HG03442 (cell line): ENCODE results near the gene GPR157.
"Not testable (repeated sequence)": the region's sequence is repeated elsewhere in the genome, so short reads cannot be mapped to it uniquely, and the experiment has no call there.

ENCODE experiments used
- ATAC-seq: cut with Tn5 transposase; IDR thresholded peaks from one replicate; pipeline ENCODE4 v1.9.1; 2021; ENCODE audit warnings: mild to moderate bottlenecking, moderate library complexity; ENCODE audit not compliant: unreplicated experiment

GPR157 gene, protein sequence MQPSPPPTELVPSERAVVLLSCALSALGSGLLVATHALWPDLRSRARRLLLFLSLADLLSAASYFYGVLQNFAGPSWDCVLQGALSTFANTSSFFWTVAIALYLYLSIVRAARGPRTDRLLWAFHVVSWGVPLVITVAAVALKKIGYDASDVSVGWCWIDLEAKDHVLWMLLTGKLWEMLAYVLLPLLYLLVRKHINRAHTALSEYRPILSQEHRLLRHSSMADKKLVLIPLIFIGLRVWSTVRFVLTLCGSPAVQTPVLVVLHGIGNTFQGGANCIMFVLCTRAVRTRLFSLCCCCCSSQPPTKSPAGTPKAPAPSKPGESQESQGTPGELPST

DNA sequence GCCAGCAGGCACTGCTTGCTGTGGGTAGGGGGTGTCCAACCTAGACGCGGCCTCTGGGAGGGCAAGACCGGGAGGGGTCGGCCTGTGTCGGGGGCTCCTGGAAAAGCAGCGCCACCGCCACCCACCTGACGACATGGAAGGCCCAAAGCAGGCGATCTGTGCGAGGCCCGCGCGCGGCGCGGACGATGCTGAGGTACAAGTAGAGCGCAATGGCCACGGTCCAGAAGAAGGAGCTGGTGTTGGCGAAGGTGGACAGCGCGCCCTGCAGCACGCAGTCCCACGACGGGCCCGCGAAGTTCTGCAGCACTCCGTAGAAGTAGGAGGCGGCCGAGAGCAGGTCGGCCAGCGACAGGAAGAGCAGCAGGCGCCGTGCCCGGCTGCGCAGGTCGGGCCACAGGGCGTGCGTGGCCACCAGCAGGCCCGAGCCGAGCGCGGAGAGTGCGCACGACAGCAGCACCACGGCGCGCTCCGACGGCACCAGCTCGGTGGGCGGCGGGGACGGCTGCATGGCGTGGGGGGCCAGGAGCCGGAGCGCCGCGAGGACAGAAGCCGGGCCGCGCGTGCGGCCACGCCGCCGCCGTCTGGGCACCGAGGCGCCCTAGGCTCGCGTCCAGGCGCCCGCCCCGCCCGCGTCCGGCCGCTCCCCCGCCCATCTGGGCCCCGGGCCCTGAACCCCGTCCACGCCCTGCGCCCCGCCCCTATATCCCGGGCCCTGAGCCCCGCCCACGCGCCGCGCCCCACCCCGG lies at the start of gene GPR157:
GPR157 (minus strand) TSS at position 583 of the 746 bp plus-strand sequence; CDS start at position 508, 75 bp downstream.
- peak; percentile 60 for ATAC-seq

DNA sequence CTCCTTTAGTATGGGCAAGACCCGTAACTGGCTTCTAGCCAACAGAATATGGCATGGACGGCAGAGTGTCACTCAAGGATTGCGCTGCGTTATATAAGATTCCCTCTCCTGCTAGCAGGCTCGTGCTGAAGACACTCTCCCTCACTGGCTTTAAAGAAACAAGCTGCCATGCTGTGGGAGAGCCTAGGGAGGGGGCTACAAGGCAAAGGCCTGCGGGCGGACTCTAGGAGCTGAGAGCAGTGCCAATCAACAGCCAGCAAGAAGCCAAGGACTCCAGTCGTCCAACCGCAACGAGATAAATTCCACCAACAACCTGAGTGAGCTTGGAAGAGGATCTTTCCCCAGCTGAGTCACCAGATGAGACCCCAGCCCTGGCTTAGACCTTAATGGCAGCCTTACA lies 45.9 kb upstream of the GPR157 start:
- no peak for ATAC-seq

DNA sequence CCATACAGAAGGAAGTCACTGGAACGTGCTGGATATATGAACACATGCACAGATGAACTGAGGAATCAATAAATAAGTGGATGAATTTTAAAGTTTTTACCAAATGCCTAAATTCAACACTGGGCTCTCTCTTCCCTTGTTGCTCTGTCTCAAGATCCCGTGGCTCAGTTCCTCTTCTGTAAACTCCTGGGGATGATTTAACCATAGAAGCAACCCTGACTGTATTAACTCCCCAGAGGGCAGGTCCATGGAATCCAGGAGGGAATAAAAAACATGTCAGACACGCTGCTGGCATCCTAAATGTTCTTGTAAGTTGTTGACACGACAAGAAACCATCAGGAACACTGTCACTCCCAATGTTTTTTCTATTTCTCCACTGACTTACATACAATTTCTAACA lies 45.3 kb upstream of the GPR157 start:
- ATAC-seq = no peak

DNA sequence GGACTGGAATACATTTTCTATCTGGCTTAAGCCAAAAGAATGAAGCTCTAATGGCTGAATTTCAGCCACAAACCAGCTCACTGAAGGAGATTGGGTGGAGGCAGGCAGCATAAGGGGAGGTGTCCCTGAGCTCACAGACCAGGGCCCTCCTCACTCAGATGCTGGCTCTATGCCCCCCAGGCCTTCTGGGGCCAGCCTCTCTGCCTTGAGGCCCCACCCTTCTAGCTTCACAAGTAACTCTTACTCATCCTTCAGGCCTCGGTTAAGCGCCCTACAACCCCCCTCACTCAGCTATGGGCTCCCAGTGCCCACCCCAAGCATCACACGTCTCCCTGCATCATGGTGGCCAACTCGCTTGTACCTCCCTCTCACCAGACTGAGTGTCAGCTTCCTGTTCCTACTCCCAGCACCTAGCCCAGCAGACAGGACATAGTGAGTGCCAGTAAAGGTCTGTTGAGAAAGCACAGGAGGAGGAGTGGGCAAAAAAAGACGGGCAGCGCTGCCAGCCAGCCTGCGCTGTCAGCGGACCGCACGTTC lies 40.8 kb upstream of the GPR157 start:
- ATAC-seq = no peak

DNA sequence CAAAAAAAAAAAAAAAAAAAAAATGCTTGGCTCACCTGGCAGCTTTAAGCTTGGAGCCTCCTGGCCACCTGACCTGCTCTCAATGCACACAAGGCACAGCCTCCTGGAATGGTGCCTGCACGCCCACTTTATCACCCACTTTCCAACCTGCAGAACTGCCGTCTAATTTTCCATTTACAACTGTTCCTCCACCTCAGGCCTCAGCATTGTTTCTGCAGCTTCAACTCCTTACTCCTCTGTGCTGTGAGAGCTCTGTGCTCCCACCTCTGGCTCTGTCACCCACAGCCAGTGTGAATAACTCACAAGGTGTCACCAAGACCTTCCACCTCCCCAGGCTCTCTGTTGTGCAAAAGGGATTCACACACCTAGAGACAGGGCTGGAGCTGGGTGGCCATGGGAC lies 38.7 kb upstream of the GPR157 start:
- ATAC-seq = no peak

DNA sequence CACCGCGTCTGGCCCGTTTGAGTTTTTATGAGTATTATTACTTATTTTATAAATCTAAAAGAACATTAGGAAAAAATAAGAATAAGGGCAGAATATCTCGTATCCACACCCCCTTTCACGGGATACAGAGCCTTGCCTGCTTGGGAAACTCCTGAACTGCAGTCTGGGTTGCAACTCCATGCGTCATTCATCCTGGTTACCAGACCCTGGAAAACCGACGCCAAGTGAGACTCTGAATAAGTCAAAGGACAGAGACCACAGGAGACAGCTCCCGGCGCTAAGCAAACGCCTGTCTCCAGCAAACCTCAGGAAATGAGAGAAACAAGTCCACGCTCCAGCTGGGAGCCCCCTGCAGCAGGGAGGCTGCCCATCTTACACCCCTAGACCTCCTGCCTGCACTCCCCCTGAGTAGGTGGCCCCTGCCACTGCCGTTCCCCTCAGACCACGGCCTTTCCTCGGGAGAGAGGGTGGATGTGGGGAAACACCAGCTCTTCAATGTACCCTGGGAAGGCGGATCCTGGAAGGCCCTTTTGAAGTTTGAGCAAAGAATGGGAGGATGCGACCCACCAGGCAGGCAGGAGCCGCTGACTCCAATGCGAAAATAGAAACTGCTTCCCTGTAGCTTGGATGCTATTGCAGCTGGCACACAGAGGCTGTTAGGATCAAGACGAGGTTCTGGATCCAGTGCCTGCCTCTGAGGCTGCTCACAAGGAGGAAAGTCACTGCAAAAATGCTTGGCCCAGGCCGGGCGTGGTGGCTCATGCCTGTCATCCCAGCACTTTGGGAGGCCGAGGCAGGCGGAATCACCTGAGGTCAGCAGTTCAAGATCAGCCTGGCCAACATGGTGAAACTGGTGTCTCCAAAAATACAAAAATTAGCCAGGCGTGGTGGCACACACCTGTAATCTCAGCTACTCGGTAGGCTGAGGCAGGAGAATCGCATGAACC lies 37.7 kb upstream of the GPR157 start:
- no peak for ATAC-seq

DNA sequence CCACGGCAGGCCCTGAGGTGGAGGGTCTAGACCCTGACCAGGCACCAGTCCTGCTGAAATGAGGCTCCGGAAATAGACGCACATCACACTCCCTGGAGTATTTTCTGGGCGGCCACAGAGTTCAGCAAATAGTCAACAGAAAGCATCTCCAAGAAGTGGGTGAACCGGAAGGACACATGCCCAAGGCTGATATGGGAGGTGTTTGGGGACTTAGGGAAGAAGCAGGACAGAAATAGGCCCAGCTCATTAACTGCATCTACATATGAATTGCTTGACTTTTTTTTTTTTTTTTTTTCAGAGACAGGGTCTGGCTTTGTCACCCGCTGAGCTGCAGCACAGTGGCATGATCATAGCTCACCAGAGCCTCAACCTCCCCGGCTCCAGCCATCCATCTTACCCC lies 36.5 kb upstream of the GPR157 start:
- no peak for ATAC-seq

DNA sequence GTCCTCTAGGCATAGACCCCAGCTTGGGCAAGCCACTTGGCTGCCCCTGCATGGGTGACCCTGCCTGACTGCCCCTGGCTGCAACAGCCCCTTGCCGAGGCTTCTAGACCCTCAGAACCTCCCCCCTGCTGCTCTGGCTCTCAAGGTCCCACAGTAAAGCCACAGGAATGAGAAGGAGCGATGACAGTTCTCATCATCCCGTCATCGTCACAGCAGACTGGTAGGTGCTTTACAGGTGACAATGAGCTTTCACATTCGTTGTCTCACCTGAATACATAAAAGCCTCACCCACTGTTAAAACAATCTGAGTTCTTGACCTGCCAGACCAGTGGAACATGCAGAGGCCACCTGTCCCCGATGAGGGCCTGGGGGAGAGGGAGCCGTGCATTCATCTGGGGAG lies 36.0 kb upstream of the GPR157 start:
- no peak for ATAC-seq

DNA sequence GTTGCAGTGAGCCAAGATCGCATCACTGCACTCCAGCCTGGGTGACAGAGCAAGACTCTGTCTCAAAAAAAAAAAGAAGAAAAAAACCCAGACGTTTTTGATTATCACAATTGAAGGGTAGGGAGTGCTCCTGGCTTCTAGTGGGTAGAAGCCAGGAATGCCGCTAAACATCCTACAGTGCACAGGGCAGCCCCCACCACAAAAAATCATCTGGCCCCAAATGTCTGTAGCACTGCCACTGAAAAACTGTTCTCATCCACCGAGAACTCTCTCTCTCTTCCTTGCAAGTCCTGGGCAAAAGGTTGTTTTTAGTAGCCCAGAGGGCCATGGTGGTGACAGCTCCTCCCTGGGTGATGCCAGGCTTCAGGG lies 35.6 kb upstream of the GPR157 start:
- no peak for ATAC-seq

DNA sequence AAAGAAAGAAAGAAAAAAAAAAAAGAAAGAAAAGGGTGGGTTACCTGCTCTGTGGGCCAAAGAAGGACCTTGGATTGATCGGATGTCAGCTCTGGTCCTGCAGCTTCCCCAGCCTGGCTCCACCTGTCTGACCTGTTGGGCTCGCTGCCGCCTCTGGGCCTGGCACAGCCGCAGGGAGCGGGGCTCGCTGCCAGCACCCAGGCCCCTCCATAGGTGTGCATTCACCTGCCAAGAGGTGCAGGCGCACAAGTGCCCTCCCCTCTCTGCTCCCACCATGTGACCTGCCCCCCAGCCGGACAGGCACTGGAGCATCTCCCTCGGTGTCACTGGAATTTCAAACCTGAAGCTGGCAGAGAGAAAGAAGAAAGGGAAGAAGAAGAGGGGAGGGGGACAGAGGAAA lies 33.1 kb upstream of the GPR157 start:
- no peak for ATAC-seq

DNA sequence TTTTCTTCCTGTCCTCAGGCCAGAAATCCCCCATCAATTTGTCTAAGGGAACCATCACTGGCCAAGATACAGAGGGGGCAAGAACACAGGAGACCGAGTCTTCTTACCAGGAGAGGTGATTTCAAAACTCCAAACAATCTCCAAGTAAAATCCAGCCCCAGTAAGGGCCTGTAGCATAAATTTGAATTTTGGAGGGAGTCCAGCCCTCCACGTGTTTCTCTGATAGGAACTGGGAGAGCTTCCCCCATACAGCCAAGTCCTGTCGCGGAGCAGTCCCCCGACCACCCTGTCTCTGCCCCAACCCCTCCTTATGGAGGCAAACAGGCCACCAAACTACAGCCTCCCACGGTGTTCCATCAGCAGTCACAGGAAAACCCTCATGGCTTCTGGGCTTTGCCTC lies 32.4 kb upstream of the GPR157 start:
- no peak for ATAC-seq

DNA sequence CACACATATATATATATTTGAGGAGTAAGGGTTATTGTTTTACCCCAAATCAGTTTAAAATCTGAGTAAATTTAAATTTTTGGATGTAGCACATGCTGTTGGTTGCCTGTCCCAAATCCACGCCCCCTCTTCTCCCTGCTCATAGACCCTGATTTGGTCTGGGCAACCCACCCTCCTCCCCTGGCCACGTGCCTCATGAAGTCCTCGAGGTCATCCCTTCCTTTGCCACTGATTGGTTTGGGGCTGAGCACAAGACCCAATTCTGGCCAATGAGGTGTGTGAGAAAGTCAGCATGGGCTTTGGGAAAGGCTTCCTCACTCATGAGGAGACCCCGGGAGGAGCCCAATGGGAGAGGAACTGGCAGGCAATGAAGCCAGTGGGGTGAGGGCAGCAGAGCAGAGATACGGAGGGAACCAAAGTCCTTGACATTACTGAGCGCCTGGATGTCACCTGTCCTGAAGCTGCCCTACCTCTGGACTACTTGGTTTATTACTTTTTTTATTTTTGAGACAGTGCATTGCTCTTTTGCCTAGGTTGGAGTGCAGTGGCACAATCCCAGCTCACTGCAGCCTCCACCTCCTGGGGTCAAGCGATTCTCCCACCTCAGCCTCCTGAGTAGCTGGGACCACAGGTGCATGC lies 31.3 kb upstream of the GPR157 start:
- ATAC-seq = no peak

DNA sequence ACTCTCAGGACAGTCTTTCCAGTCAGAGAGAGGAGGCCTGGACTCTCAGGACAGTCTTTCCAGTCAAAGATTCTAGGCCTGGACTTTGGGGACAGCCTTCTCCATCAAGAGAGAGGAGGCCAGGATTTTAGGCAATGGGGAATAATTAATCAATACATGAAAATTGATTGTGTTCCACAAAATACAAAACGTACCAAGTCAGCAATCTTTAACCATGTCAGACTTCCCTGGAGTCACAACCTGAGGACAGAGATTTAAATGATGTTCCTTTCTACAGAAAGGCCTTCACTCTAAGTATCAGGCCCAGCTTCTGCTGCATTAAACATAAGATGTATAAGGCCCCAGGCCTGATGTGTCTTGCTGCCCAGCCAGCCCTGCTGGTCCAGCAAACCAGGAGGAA lies 27.0 kb upstream of the GPR157 start:
- no peak for ATAC-seq

DNA sequence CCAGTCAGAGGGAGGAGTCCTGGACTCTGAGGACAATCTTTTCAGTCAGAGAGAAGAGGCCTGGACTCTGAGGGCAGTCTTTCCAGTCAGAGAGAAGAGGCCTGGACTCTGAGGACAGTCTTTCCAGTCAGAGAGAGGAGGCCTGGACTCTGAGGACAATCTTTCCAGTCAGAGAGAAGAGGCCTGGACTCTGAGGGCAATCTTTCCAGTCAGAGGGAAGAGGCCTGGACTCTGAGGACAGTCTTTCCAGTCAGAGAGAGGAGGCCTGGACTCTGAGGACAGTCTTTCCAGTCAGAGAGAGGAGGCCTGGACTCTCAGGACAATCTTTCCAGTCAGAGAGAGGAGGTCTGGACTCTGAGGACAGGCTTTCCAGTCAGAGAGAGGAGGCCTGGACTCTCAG lies 26.5 kb upstream of the GPR157 start:
- not testable (repeated sequence) for ATAC-seq

DNA sequence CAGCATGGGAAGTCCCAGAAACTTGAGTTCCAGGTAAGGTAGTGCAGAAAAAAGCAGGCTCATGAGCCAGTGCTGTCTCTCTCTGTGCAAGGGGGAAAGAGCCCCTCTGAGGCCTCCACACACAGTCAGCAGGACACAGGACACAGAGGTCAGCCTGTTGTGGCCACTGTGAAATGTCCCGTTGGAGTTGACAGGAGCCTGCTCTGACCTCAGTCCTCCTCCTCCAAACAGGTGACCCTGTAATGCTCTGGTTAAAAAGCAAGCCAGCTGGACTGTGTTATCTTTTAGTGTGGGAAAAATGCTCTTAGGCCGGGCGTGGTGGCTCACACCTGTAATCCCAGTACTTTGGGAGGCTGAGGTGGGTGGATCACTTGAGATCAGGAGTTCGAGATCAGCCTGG lies 24.2 kb upstream of the GPR157 start:
- no peak for ATAC-seq

DNA sequence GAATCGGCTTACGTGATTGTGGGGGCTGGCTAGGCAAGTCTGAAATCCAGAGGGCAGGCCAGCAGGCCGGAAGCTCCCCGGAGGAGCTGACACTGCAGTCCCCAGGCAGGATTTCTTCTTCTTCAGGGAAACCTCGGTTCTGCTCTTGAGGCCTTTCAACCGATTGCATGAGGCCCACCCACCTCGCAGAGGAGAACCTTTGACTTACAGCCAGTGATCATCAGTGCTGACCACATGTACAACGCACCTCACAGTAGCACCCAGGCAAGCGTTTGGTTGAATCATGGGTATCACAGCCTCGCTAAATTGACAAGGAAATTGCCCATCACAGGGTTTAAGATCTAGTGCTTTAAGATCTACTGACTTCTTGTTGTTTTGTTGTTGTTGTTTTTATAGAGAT lies 23.6 kb upstream of the GPR157 start:
- no peak for ATAC-seq

DNA sequence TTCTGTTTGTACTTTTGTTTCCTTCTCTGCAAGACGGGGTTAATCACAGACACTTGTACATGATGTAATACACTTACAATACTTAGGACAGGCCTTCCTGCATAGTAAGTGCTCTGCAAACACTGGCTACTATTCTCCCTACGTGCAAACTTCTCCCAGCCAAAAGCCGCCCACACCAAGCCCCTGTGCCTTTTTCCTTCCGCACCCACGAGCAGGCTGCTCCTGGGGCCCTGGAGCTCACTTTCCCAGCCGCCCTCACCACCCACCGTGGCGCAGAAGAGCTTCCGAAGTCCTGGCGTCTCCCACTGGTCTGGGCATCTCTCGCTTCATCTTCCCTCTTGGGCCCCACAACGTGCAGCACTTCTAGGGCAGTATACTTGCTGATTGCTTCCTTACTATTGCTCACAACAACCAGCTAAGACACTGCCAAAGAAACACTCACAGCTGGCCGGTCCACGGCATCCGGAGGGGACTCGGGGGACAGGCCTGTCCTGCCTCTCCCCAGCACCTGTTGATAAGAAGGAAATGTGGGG lies 22.5 kb upstream of the GPR157 start:
- ATAC-seq = no peak

DNA sequence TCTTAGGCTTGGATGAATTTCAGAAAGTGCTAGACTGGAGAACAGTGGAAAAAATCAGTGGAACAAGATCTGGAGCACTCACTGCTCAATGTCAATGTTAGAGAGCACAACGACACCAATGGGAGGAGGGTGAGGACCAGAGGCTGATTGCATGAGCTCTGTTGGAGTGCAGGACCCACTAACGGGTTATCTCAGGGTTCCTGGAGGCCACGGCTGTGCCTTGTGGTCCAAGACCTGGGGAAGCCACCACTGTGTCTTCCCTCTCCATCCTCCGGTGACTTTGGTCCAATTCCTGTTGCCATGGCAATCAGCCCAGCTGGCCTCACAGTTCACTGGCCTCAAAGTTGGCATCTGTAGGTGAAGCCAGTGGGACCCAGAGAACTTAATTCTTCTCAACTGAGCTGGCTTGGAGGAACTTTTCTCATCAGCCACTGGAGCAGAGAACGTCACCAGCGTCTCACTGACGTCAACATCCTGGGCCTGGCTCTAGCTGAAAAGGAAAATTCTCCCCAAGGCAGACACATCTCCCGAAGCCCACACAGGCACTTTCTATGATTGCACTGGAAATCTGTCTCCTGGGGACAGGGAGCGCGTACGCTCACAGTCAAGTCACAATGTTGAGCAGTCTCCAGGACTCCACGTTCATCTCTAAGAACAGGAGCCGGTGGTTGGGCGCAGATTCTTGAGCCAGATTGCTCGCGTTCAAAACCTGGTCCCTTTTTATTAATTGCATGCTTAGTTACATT lies 21.9 kb upstream of the GPR157 start:
- ATAC-seq = no peak

DNA sequence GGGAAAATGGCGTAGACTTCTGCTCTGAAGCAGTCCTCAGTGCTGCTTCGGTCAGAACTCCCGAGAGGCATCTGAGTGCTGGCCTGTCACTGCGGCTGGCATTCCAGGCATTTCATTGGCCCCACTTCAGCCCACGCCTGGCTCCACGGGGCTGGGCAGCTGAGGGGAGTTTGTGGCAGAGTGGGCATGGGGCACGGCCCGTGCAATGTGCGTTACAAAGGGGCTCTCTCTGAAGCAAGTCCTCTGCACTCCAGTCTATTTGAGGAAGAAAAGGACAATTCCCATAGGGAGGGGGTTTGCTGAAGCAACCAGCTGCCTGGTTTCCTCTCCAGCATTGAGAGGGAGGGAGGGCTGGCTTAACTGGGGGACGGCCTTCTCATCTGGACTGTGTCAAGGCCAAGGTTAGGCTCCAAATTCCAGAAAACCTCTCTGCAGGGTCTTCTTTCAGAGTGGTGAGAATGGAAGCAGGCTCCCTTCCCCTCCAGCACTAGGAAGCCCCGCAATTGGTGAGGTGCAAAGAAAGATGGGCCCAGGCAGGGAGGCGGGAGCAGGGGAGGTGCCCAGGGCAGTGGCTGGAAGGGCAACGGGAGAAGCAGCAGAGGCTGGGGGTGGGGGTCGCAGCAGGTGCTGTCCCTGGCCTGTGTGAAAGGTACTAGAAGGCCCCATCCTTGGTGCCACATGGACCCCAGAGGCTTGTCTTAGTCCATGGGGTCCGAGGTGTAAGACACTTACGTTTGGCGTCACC lies 21.1 kb upstream of the GPR157 start:
- ATAC-seq = no peak
